GM19023 (cell line): Measurements from ENCODE around the gene LRP3.
"Not testable (repeated sequence)": the region's sequence is repeated elsewhere in the genome, so short reads cannot be mapped to it uniquely, and the experiment has no call there.

Experiments used
- ATAC-seq: cut with Tn5 transposase; IDR thresholded peaks from one replicate; pipeline ENCODE4 v1.9.1; 2021; ENCODE audit warnings: mild to moderate bottlenecking, moderate library complexity; ENCODE audit not compliant: unreplicated experiment

Gene LRP3

DNA sequence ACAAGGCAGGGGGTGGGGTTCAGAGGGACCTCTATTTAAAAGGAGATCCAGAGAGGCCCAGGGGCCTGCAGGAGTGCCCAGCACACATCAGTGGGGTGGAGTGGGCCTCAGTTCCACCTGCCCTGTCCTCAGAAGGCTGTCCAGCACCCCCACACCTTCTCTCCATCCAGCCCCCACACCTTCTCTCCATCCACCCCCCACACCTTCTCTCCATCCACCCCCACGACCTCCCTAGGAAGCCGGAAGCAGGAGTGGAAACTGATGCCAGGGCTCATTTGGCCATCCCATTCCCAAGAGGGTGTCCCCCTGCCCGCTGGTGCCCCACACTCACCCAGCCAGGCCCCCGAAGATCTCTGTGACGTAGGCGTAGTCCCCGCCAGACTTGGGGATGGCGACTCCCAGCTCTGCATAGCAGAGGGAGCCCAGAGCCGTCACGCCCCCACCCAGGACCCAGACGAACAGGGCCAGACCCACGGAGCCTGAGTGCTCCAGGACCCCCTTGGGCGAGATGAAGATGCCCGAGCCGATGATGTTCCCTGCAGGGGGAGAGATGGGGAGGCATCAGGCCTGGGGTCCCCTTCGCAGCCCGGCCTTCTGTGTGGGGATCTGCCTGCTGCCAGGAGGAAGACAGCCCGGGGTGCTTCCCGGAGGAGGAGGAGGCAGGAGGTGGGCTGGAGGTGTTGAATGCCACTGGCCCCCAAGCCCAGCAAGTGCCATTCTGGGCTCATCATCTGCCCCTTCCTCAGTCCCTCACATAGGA lies 21.5 kb downstream of the LRP3 start:
- no peak for ATAC-seq

DNA sequence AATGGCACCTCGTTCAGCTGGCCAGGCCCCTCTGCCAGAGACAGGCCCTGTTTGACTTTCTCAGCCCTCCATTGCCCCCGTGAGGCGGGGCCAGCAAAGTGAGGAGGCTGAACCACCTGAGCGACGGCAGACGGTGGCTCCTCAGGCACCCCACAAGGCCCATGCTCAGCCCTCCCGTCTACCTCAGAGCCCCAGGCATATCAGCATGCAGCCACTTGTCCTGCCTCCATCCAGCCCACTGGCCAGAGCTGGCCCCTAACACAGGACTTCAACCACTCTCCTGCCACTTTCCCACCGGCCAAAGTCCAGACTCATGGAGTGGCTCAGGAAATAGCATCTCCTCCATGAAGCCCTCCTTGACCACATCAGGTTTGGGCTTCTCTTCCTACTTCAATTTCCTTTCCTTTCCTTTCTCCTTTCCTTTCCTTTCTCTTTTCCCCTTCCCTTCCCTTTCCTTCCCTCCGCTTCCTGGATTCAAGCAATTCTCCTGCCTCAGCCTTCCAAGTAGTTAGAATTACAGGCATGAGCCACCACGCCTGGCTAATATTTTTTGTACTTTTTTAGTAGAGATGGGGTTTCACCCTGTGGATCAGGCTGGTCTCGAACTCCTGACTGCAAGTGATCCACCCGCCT lies 22.2 kb downstream of the LRP3 start:
- ATAC-seq = no peak

DNA sequence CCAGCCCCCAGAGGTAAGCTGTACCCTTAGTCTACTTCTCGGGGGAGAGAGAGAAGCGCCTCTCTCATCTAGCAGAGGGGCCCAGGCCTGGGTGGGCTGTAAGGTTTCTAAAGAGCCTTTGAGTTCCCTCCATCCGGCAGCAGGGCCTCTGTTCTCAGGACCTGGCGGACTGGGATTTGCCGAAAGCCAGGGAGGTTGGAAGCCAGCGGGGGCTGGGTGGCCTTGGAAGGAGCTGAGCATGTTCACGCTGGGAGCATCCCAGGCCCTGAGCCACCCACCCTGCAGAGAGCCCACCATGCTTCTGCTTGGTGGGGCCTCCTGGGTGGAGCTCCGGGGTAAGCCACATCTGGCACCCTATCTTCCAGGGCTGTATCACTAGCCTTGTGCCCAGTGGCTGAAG lies 23.8 kb downstream of the LRP3 start:
- ATAC-seq = no peak

DNA sequence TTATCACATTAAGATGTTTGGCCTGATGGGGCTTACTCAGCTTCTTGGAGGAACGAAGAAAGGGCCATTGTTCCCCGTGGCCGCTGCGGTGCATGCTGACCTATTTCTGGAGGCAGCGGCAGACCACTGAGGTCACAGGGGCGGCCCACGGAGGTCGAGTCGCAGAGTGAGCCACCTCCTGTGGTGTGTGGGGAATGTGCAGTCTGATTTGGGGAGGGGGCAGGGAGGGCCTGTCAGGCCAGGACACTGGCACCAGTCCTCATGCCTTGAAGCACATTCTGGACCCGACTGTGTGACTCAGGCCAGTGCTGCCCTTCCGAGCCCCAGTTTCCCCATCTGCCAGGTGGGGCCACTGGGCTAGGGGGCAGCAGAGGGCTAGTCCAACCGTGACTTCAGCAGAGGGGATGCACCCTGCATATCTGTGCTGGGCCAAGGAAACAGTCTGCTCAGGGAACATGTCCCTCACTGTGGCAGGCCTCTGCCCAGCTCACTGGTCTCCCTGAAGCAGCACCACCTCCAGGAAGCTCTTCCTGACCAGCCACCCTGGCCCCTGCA lies 25.2 kb downstream of the LRP3 start:
- ATAC-seq = no peak

DNA sequence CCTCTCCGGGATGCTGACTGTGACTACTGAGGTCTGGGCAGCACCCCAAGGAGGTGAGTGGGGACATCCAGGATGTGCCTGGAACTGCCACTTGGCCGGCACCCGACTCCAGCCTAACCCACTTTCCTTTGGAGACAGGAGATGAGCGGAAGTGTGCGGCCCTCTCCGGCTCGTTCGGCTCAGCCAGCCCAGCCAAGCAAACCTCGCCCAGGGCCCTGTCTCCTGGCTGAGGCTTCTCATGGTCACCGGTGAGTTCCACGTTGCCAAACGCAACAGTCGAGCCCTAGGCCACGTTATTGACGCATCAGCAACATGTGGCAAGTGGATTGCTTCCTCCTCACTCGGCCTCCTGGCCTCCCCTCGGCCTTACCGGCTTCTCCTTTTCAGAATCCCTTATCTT lies 26.0 kb downstream of the LRP3 start:
- ATAC-seq = no peak

DNA sequence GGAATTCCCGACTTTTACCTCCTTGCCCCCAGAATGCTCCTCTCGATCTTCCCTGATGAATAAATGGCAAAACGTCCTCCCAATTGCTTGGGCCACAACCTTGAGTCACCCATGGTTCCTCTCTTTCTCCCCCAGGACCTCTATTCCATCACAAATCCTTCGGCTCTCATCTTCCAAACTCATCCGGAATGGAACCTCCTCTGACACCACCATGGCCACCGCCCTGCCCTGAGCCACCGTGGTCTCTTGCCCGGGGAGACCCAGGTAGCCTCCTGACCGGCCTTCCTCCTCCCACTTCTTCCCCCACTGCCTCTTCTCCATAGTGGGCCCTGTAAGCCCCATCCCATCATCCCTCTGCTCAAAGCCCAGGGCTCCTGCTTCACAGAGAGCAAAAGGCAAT lies 26.6 kb downstream of the LRP3 start:
- ATAC-seq = no peak

DNA sequence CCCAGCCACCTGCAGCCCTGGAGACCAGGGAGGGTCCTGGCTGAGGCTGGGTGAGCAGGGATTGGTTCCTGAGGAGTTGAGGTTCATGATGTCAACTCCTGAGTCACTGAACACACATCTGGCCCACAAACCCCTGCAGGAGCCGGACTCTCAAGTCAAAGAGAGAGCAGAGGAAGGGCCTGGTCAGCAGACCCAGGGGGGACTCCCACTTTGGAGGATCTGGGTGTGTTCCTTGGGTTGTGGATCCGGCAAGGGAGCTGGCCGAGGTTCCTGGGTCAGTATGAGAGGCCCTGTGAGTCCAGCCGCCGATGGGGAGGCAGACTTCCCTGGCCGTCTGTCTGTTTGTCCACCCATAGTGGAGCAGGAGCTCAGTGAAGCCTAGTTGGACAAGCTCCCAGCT lies 27.5 kb downstream of the LRP3 start:
- no peak for ATAC-seq

DNA sequence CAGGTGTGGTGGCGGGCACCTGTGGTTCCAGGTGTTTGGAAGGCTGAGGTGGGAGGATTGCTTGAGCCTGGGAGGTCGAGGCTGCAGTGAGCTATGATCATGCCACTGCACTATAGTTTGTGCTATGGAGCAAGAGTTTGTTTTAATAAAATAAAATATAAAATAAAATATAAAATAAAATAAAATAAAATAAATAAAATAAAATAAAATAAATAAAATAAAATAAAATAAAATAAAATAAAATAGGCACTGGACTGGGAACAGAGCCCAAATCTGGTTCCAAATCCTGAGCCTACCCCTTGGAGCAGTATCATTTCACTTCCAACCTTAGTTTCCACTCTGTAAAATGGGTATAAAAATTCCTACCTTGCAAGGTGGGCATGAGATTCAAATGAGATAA lies 28.1 kb downstream of the LRP3 start:
- ATAC-seq = not testable (repeated sequence)

DNA sequence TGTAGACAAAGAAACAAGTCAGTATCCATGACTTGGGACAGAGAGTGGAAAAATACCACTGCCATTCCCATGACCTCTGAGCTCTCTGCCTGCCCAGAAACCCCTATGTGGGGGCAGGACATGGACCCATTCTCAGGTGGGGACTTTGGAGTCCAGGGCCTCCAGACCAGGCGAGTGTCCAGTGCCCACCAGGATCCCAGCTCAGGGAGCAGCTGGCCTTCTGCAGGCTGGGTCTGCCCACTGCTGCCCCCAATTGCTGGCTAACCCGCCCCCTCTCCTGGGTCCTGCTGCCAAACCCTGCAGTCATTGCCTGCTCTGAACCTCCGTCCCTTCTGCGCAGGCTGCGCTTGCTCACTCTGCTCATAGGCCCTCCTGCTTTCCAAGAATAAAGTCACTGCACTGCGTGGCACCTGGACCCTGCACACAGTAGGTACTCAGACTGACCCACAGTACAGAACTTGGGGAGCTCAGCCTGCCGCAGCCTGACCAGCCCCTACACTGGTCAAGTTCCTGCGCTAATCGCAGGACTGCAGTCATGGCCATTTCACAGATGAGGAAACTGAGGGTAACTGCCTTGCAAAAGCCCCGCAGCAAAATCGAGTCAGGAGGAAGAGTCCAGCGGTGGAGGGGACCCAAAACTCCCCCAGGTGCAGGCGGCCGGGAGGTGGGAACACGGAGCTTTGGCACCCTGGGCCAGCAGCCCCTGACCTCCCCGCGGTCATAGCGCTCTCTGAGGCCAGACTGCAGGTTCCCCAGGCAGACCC lies 30.7 kb downstream of the LRP3 start:
- no peak for ATAC-seq

DNA sequence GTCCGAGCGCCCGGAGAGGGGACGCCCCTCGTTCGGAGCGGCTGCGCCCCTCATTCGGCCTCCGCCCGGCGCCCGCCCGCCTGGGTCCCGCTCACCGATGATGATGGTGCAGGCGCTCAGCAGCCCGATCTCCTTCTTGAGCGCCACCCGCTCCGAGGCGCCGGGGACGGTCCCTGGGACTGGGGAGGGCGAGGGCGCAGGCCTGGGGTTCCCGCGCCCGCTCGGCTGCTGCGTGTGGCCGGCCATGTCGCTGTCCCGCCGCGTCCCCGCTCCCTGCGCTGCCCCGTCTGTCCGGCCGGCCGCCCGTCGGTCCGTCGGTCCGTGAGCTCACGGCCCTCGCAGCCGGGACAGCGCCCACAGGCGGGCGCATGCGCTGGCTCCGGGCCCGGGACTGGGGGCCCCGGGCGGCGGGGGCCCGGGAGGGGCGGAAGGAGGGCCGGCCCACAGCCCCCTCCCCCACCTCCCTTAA lies 31.4 kb downstream of the LRP3 start, which contains the start of gene SLC7A10:
SLC7A10 (minus strand) TSS at position 393 of the 469 bp plus-strand sequence; CDS start at position 246, 147 bp downstream.
- no peak for ATAC-seq

DNA sequence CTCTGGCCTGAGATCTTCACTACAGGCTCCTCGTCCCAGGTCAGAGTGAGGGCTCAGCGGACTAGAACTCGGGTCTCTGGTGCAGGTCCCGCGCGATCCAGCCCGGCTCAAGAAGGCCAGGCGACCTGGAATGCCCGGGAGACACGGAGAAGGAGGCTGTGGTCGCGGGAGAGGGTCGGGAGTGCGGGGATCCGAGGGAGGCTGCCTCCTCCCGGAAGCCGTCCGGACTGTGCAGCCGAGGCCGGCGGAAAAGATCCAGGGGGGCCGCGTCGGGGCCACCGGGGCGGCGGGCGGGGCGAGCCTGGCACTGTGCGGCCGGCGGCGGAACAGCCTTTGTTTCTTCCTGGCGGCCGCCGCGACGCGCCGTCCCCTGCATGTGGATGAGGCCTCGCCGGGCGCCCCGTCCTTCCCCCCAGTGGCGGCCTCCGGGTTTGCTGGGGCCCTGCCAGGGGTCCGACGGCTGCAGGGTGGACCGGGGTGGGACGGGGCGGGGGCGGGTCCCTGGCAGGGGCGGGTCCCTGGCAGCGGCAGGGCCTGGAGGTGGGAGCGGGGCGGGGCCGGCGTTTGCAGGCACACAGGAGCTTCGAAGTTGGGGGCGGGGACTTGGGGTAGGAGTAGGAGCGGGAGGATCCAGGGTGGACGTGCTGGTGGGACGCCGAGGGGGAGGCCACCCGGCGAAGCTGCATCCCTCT lies 32.6 kb downstream of the LRP3 start:
- ATAC-seq = no peak

DNA sequence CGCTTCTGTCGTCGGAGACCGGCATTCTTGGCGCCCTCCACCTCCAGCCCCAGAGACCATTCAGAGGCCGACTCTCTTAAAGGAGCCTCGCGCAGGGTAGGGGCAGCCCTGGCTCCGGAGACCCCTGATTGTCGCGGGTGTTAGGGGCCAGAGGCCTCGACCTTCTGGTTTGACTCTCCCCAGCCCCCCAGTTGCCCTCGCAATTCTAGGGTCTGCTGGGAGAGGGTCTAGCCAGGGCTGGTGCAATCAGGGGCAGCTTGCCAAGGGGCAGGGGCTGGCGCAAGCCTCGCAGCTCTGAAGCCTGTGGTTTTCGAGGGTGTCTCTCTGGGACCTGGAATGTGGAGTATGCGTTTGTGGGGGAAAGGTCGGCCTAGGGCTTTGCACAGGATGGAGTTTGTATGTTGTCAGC lies 33.1 kb downstream of the LRP3 start:
- ATAC-seq = no peak

DNA sequence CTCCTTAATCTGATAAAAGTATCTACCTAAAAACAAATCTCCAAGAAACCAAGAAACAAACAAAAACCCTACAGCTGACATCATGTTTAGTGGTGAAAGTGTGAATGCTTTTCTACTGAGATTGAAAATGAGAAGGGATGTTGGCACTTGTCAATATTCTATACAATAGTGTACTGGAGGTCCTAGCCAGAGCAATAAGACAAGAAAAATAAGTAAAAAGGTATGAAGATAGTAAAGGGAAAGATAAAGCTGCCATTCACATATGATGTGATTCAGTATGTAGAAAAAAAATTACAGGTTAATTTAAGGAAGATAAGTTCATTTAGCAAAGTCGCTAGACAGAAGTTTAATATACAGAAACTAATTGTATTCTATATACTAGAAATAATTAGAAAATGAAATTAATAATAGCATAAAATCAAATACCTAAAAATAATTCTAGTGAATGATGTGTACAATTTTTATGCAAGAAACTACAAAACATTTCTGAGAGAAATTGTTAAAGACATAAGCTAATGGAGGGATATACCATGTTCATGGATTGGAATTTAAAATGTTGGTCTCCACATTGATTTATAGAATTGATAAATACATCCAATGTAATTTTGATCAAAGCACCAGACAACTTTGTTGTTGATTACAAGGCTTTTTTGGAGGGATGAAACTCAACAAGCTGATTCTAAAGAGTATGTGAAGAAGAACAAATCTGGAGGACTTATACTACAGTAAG lies 33.9 kb downstream of the LRP3 start:
- no peak for ATAC-seq

DNA sequence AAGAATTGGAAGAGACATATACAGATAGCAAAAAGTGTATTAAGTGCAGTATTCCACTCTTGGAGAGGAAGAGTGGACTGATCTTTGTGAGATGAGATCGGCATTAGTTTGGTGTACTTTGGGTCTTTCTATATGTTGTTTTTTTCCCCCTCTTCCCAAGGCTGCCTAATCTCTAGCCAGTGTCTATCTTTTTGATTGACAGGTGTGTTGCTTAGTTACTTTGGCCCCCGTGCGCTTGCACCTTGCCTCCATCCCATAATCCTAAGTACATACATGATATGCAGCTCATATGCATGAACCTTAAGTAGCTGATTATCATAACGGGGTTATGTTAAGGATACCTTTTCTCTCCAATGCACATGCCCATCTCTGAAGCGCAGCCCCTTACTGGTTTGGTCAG lies 35.8 kb downstream of the LRP3 start:
- ATAC-seq = no peak

DNA sequence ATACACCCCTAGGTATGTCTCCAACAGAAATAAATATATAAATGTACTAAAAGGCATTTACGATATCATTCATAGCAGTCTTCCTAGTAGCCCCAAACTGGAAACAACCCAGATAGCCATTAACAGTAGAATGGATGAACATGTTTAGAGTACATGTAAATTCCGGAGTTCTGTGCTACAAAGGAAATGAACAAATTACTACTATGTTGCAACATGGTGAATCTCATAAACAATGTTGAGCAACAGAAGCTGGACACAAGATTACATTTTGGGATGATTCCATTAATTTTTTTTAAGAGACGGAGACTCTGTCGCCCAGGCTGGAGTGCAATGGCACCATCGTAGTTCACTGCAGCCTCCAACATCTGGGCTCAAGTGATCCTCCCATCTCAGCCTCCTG lies 37.4 kb downstream of the LRP3 start:
- ATAC-seq = no peak

DNA sequence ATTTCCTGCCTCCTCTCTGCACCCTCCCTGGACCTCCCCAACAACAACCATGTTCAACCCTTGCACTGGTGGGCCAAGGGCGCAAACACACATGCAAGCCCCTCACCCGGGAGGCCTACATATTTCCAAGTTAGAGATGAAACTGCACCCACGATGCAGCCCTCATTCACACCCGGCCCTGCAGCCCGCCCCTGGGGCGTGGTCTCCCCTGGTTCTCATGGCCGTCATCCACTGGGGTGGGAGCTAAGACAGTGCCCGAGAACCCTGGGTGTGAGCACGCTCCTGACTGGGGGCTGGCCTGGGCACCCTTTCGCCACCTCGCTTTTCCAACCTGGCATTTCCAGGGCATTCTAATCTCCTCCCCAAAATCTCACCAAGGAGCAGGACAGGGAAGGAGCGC lies 38.5 kb downstream of the LRP3 start:
- ATAC-seq = no peak

DNA sequence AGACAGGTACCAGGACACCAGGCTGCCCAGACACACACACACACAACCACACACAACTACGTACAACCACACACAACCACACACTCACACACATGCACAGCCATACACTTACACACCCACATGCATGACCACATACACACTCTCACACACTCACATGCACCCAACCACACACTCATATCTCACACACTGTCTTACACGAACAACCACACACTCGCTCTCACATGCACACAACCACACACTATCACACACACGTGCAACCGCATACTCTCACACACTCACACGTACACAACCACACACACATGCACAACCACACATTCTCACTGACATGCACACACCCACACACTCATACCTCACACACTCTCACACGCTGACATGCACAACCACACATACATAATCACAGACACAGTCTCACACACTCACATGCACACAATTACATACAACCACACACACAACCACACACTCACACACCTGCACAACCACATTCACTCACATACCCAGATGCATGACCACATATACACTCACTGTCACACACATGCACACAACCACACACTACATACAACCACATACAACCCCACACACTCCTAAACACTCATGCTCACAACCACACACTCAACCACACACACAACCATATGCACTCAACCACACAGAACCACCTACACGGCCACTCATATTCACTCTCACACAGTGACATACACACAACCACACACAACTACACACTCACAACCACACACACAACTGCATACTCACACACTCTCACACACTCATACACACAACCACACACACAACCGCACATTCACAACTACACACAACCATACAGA lies 39.1 kb downstream of the LRP3 start:
- no peak for ATAC-seq

DNA sequence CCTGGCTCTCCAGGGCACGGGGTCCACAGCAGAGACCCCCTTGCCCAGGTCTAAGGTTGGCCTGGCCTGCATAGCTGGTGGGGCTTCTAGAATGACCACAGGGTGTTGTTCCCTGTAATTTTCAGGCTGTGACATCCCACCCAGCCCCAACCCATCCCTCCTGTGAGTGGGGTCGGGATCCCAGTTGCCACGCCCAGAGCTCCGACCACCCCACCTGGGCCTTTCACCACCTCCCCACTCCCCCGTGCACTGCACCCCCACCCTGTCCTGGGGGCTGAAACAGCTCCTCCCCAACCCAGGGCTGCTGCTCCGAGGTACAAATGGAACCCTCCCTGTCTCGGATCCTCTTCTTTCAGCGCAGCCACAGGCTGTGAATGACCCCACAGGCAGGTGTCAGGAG lies 40.0 kb downstream of the LRP3 start:
- no peak for ATAC-seq

DNA sequence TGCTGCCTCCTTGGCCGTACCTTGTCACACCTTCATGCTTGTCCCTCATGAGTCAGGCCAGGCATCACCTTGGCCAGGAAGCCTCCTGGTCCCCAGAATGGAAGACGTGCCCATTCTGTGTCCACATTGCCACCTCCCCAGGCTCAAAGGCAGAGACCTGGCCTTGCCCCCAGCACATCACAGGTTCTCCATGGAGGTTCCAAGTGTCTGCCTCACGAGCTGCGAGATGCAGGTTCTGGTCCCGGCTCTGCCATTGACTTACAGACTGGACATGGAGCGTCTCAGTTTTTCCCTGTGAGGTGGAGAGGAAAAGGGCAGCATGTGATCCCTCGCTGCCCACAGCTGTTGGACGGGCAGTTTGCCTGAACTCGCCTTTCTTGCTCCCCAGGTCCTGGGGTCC lies 40.6 kb downstream of the LRP3 start:
- ATAC-seq = no peak
